GM23248 (cell line): ENCODE measurements around the gene CDHR1. TPM values are rescaled to one million over a fixed set of nuclear protein-coding genes. Genes with fewer than 3 reads are reported as not detected.

ENCODE experiments used
- DNase-seq: peaks from one replicate; pipeline ENCODE4 v3.0.0-alpha.2; 2015
- H2AFZ ChIP-seq: fragments of 200-600 bp; sonication (generic); 2 replicates; pipeline ENCODE4 v1.6.1; 2016; ENCODE audit warnings: antibody characterized with exemption
- H3F3A ChIP-seq: fragments of 200-600 bp; sonication (generic); 2 replicates; pipeline ENCODE4 v1.6.1; 2016; ENCODE audit warnings: mild to moderate bottlenecking, antibody characterized with exemption, mixed run types; ENCODE audit not compliant: insufficient read depth
- H3K27ac ChIP-seq: fragments of 200-600 bp; sonication (generic); 2 replicates; pipeline ENCODE4 v1.5.1; 2016; ENCODE audit warnings: mild to moderate bottlenecking
- H3K27me3 ChIP-seq: fragments of 200-600 bp; sonication (generic); replicated peaks from 2 replicates; pipeline ENCODE4 v1.6.1; 2016; ENCODE audit warnings: mild to moderate bottlenecking; ENCODE audit not compliant: insufficient read depth
- H3K36me3 ChIP-seq: fragments of 200-600 bp; sonication (generic); 2 replicates; pipeline ENCODE4 v1.6.1; 2016; ENCODE audit warnings: low read depth, mild to moderate bottlenecking
- H3K4me1 ChIP-seq: fragments of 200-600 bp; sonication (generic); 2 replicates; pipeline ENCODE4 v1.6.1; 2016; ENCODE audit warnings: mild to moderate bottlenecking; ENCODE audit not compliant: insufficient read depth
- H3K4me2 ChIP-seq: fragments of 200-600 bp; sonication (generic); one replicate; pipeline ENCODE4 v1.6.1; 2016; ENCODE audit warnings: mild to moderate bottlenecking; ENCODE audit not compliant: unreplicated experiment
- H3K4me3 ChIP-seq: fragments of 200-600 bp; sonication (generic); 2 replicates; pipeline ENCODE4 v1.5.1; 2016; ENCODE audit warnings: mild to moderate bottlenecking
- H3K79me2 ChIP-seq: fragments of 200-600 bp; sonication (generic); 2 replicates; pipeline ENCODE4 v1.6.1; 2016; ENCODE audit warnings: mild to moderate bottlenecking; ENCODE audit not compliant: insufficient read depth
- H3K9ac ChIP-seq: fragments of 200-600 bp; sonication (generic); 2 replicates; pipeline ENCODE4 v1.6.1; 2016; ENCODE audit warnings: mild to moderate bottlenecking
- H3K9me2 ChIP-seq: fragments of 200-600 bp; sonication (generic); 2 replicates; pipeline ENCODE4 v1.6.1; 2016; ENCODE audit warnings: mixed run types, mild to moderate bottlenecking, moderate library complexity; ENCODE audit not compliant: insufficient read depth
- H3K9me3 ChIP-seq: fragments of 200-600 bp; sonication (generic); one replicate; pipeline ENCODE4 v1.6.1; 2017; ENCODE audit warnings: low read depth
- H4K20me1 ChIP-seq: fragments of 200-600 bp; sonication (generic); 2 replicates; pipeline ENCODE4 v1.6.0; 2016; ENCODE audit not compliant: insufficient read depth
- EZH2 ChIP-seq: fragments of 200-600 bp; sonication (generic); IDR thresholded peaks from 2 replicates; pipeline ENCODE4 v1.6.1; 2018; ENCODE audit warnings: antibody characterized with exemption, mild to moderate bottlenecking; ENCODE audit not compliant: insufficient read depth, poor library complexity, severe bottlenecking
- EZH2phosphoT487 ChIP-seq: fragments of 200-600 bp; sonication (generic); IDR thresholded peaks from 2 replicates; pipeline ENCODE4 v1.6.1; 2018; ENCODE audit warnings: antibody characterized with exemption, moderate library complexity, mild to moderate bottlenecking, low read depth; ENCODE audit not compliant: insufficient read depth
- WGBS, 2 experiments: methylation state at CpG; one replicate each; pipeline ENCODE4 v1.1.6; 2015 to 2017; ENCODE audit warnings: low lambda C conversion rate in 2 of 2, low coverage in 1 of 2; ENCODE audit errors: missing lambda C conversion rate in 2 of 2; 5-methylcytosine and 5-hydroxymethylcytosine counted together
- in situ Hi-C: fragments of 300-500 bp; cut with MboI; formaldehyde crosslinking; loops from 2 replicates; pipeline ENCODE4 v1.15.0; 2020
- polyA plus RNA-seq: library from polyadenylated mRNA; unstranded; fragments of >200 nt; fragmentation: Nextera tagmentation; extraction: Ambion mirVana; gene quantifications from 2 replicates; pipeline ENCODE4 v1.2.1, GENCODE V29; 2016
- total RNA-seq: library from RNA; depleted of rRNA; stranded (reverse); fragments of >200 nt; shearing (Covaris generic); gene quantifications from 2 replicates; pipeline ENCODE4 v1.2.3, GENCODE V29; 2014

Gene CDHR1
- total and polyA plus RNA-seq, 2 experiments from 2014 or later = not detected

- H3K9ac ChIP-seq = no peak overlapping the region
Observed at GRCh38 chr10:84235096-84235495, 40.8 kb downstream of the CDHR1 start.

GRCh38 chr10:84236807-84237198, 42.5 kb downstream of the CDHR1 start:
- H3K9ac ChIP-seq = no peak overlapping the region
- no peaks in the 10 kb centered on the region for H3K9me3 ChIP-seq
- DNase-seq = no peak
- no peaks in the 10 kb centered on the region for H3K79me2 ChIP-seq
- no peak overlapping the region for H3K27ac ChIP-seq
- H3K4me1 ChIP-seq = no peaks in the 10 kb centered on the region
- in situ Hi-C loops = no loop called here
- H3K4me2 ChIP-seq = no peak overlapping the region
- peaks cover 16% of the 10 kb centered on the region; the same call in 1 of the 2 replicates for H3K27me3 ChIP-seq
- H3K36me3 ChIP-seq = no peaks in the 10 kb centered on the region
- TF ChIP-seq EZH2 (no peak), EZH2phosphoT487 (no peak)
- 72% methylated on average over 6 of the region's 6 CpGs for WGBS, 2 experiments
- H2AFZ ChIP-seq = no peak overlapping the region
- H3K9me2 ChIP-seq = no peaks in the 10 kb centered on the region
- no peak overlapping the region for H3K4me3 ChIP-seq
- no peaks in the 10 kb centered on the region for H3F3A ChIP-seq
- no peaks in the 10 kb centered on the region for H4K20me1 ChIP-seq

More at GRCh38 chr10:84235096-84235495, 40.8 kb downstream of the CDHR1 start:
- Histone ChIP-seq H3K27me3 (peaks cover 16% of the 10 kb centered on the region; the same call in 1 of the 2 replicates), H3K79me2 (no peaks in the 10 kb centered on the region), H4K20me1 (no peaks in the 10 kb centered on the region), H3K9me3 (no peaks in the 10 kb centered on the region), H3K4me3 (no peak overlapping the region), H3K4me2 (no peak overlapping the region), H2AFZ (no peak overlapping the region), H3F3A (no peaks in the 10 kb centered on the region), H3K27ac (no peak overlapping the region), H3K4me1 (no peaks in the 10 kb centered on the region), H3K9me2 (no peaks in the 10 kb centered on the region), H3K36me3 (no peaks in the 10 kb centered on the region)
- DNase-seq = no peak
- TF ChIP-seq EZH2 (no peak), EZH2phosphoT487 (no peak)
- in situ Hi-C loops = no loop called here
- 39 to 44% methylated on average over 4 of the region's 4 CpGs for WGBS, 2 experiments

GRCh38 chr10:84237199-84238051, 43.1 kb downstream of the CDHR1 start:
- no peaks in the 10 kb centered on the region for H3F3A ChIP-seq
- H3K4me1 ChIP-seq = no peaks in the 10 kb centered on the region
- H4K20me1 ChIP-seq = no peaks in the 10 kb centered on the region
- 30 to 32% methylated on average over 48 to 50 of the region's 52 CpGs for WGBS, 2 experiments
- no peak overlapping the region for H3K4me3 ChIP-seq
- H3K9me2 ChIP-seq = no peaks in the 10 kb centered on the region
- in situ Hi-C loops = no loop called here
- TF ChIP-seq EZH2 = no peak
- no peak for TF ChIP-seq EZH2phosphoT487
- H3K27ac ChIP-seq = no peak overlapping the region
- no peaks in the 10 kb centered on the region for H3K36me3 ChIP-seq
- no peaks in the 10 kb centered on the region for H3K79me2 ChIP-seq
- H3K27me3 ChIP-seq = peaks cover 16% of the 10 kb centered on the region; the same call in 1 of the 2 replicates
- peak; percentile 17 for DNase-seq
- H3K9me3 ChIP-seq = no peaks in the 10 kb centered on the region
- H3K9ac ChIP-seq = no peak overlapping the region
- no peak overlapping the region for H3K4me2 ChIP-seq
- no peak overlapping the region for H2AFZ ChIP-seq

GRCh38 chr10:84238909-84239308, 44.6 kb downstream of the CDHR1 start:
- Histone ChIP-seq H3K4me3 (no peak overlapping the region), H4K20me1 (no peaks in the 10 kb centered on the region), H3K9me3 (no peaks in the 10 kb centered on the region), H3K27ac (no peak overlapping the region), H3K36me3 (no peaks in the 10 kb centered on the region), H3K4me1 (no peaks in the 10 kb centered on the region), H3K9me2 (no peaks in the 10 kb centered on the region), H2AFZ (no peak overlapping the region), H3F3A (no peaks in the 10 kb centered on the region), H3K9ac (no peak overlapping the region), H3K27me3 (peaks cover 16% of the 10 kb centered on the region; the same call in 1 of the 2 replicates), H3K4me2 (no peak overlapping the region), H3K79me2 (no peaks in the 10 kb centered on the region)
- in situ Hi-C loops = no loop called here
- WGBS, 2 experiments = 55 to 66% methylated on average over 3 of the region's 3 CpGs
- TF ChIP-seq EZH2phosphoT487 = no peak
- TF ChIP-seq EZH2 = no peak
- DNase-seq = no peak
